SK-N-SH (cell line): ENCODE measurements around the gene AGAP1. TPM values are rescaled to one million over a fixed set of nuclear protein-coding genes. Genes with fewer than 3 reads are reported as not detected.

ENCODE experiments used
- CTCF ChIA-PET: fragments of 300-600, 350-600 bp; formaldehyde crosslinking; extraction: SDS; loops from one replicate; lab custom pipeline; 2021; lab: Yijun Ruan, JAX
- POLR2A ChIA-PET: fragments of 350-600 bp; sonication (Branson Sonifier 250); formaldehyde crosslinking; extraction: SDS; loops from one replicate; lab custom pipeline; 2020; ENCODE audit warnings: antibody characterized with exemption, inconsistent platforms; lab: Yijun Ruan, JAX
- DNase-seq: peaks from one replicate; pipeline ENCODE4 v3.0.0; 2012
- H2AFZ ChIP-seq: fragments of 200-600 bp; sonication (generic); 2 replicates; pipeline ENCODE4 v1.8.1; 2016; ENCODE audit warnings: antibody characterized with exemption, mild to moderate bottlenecking, low read depth
- H3F3A ChIP-seq: fragments of 200-600 bp; sonication (generic); replicated peaks from 2 replicates; pipeline ENCODE3; 2016; ENCODE audit warnings: antibody characterized with exemption, mild to moderate bottlenecking; ENCODE audit not compliant: insufficient read depth
- H3K27ac ChIP-seq, 2 experiments: fragments of 200-500 bp in 1 of 2; fragments of 200-600 bp in 1 of 2; sonication (Bioruptor generic) in 1 of 2; sonication (generic), shearing (Covaris generic) in 1 of 2; 2 replicates each; pipeline versions ENCODE4 v1.5.1 to v1.6.1; 2014 to 2016; ENCODE audit warnings: low read depth in 2 of 2, inconsistent platforms in 1 of 2, low read length in 1 of 2, mild to moderate bottlenecking in 1 of 2, mixed read lengths in 1 of 2
- H3K27me3 ChIP-seq: fragments of 200-600 bp; sonication (generic), shearing (Covaris generic); 2 replicates; pipeline ENCODE4 v1.6.1; 2016; ENCODE audit warnings: mixed run types; ENCODE audit not compliant: insufficient read depth
- H3K36me3 ChIP-seq, 2 experiments: fragments of 200-500 bp in 1 of 2; fragments of 200-600 bp in 1 of 2; sonication (Bioruptor generic) in 1 of 2; sonication (generic) in 1 of 2; replicated peaks in 1 of 2; 2 replicates each; pipeline versions ENCODE3 to v1.5.1; 2014 to 2016; ENCODE audit warnings: low read length in 1 of 2, mild to moderate bottlenecking in 1 of 2; ENCODE audit not compliant: insufficient read depth in 2 of 2, control insufficient read depth in 1 of 2
- H3K4me1 ChIP-seq, 2 experiments: fragments of 200-500 bp in 1 of 2; fragments of 200-600 bp in 1 of 2; sonication (Bioruptor generic) in 1 of 2; sonication (generic), shearing (Covaris generic) in 1 of 2; 2 replicates each; pipeline versions ENCODE4 v1.5.1 to v1.6.1; 2014 to 2016; ENCODE audit warnings: low read depth in 1 of 2, low read length in 1 of 2, mixed run types in 1 of 2; ENCODE audit not compliant: insufficient read depth in 2 of 2, control insufficient read depth in 1 of 2
- H3K4me2 ChIP-seq: fragments of 200-600 bp; sonication (generic), shearing (Covaris generic); 2 replicates; pipeline ENCODE4 v1.6.1; 2017; ENCODE audit warnings: mixed run types
- H3K4me3 ChIP-seq, 2 experiments: fragments of 200-500 bp in 1 of 2; fragments of 200-600 bp in 1 of 2; sonication (Bioruptor generic) in 1 of 2; sonication (generic), shearing (Covaris generic) in 1 of 2; 2 replicates each; pipeline versions ENCODE4 v1.5.1 to v1.8.1; 2014 to 2016; ENCODE audit warnings: low read depth in 2 of 2, inconsistent platforms in 1 of 2, low read length in 1 of 2, mild to moderate bottlenecking in 1 of 2, mixed read lengths in 1 of 2, moderate library complexity in 1 of 2
- H3K79me2 ChIP-seq: fragments of 200-600 bp; sonication (generic); 2 replicates; pipeline ENCODE4 v1.8.1; 2017; ENCODE audit warnings: mild to moderate bottlenecking; ENCODE audit not compliant: insufficient read depth
- H3K9ac ChIP-seq: fragments of 200-600 bp; sonication (generic); 2 replicates; pipeline ENCODE4 v1.6.1; 2017; ENCODE audit warnings: mixed run types
- H3K9me2 ChIP-seq: fragments of 200-600 bp; sonication (generic); 2 replicates; pipeline ENCODE4 v1.6.1; 2017; ENCODE audit warnings: mixed run types
- H3K9me3 ChIP-seq: fragments of 200-600 bp; sonication (generic); 2 replicates; pipeline ENCODE4 v1.6.1; 2017; ENCODE audit warnings: mixed run types, mild to moderate bottlenecking, moderate library complexity
- H4K20me1 ChIP-seq: fragments of 200-600 bp; sonication (generic); 2 replicates; pipeline ENCODE4 v1.6.1; 2017; ENCODE audit warnings: mild to moderate bottlenecking, mixed run types; ENCODE audit not compliant: insufficient read depth
- CHD2 ChIP-seq: fragments of 150-350 bp; IDR thresholded peaks from 2 replicates; pipeline ENCODE4 v1.6.1; 2018; ENCODE audit warnings: low read length; ENCODE audit not compliant: partially characterized antibody
- EP300 ChIP-seq, 2 experiments: IDR thresholded peaks; 2 replicates each; pipeline versions ENCODE4 v1.4.0 to v1.6.1; 2012; ENCODE audit warnings: borderline replicate concordance in 1 of 2, low read depth in 1 of 2, low read length in 1 of 2
- FOSL2 ChIP-seq: IDR thresholded peaks from 2 replicates; pipeline ENCODE4 v1.4.0; 2012; ENCODE audit warnings: low read depth, mild to moderate bottlenecking, moderate library complexity, borderline replicate concordance
- GABPA ChIP-seq: IDR thresholded peaks from 2 replicates; pipeline ENCODE4 v1.4.0; 2012; ENCODE audit warnings: low read depth, mild to moderate bottlenecking
- GATA2 ChIP-seq: sonication (generic); formaldehyde crosslinking; IDR thresholded peaks from 2 replicates; pipeline ENCODE4 v1.5.0; 2020; ENCODE audit warnings: mild to moderate bottlenecking, missing genetic modification reagents
- JUND ChIP-seq: IDR thresholded peaks from 2 replicates; pipeline ENCODE4 v1.4.0; 2012
- MXI1 ChIP-seq: IDR thresholded peaks from 2 replicates; pipeline ENCODE4 v1.6.1; 2012; ENCODE audit warnings: mild to moderate bottlenecking, low read depth, low read length, improper control_type of control experiment
- NFIC ChIP-seq: IDR thresholded peaks from 2 replicates; pipeline ENCODE4 v1.4.0; 2012; ENCODE audit warnings: borderline replicate concordance
- RAD21 ChIP-seq: IDR thresholded peaks from 2 replicates; pipeline ENCODE4 v1.6.1; 2012; ENCODE audit warnings: mild to moderate bottlenecking, low read length
- RCOR1 ChIP-seq: fragments of 150-350 bp; IDR thresholded peaks from 2 replicates; pipeline ENCODE4 v1.6.1; 2017; ENCODE audit warnings: antibody characterized with exemption, low read length
- SMC3 ChIP-seq: IDR thresholded peaks from 2 replicates; pipeline ENCODE4 v1.6.1; 2012; ENCODE audit warnings: low read depth, low read length, improper control_type of control experiment
- TCF12 ChIP-seq: IDR thresholded peaks from 2 replicates; pipeline ENCODE4 v1.4.0; 2012
- TEAD4 ChIP-seq: IDR thresholded peaks from 2 replicates; pipeline ENCODE4 v1.4.0; 2012; ENCODE audit warnings: mild to moderate bottlenecking, borderline replicate concordance; ENCODE audit not compliant: insufficient read depth
- WGBS: methylation state at CpG from one replicate; pipeline ENCODE4 v1.1.6; 2017; ENCODE audit warnings: low lambda C conversion rate; 5-methylcytosine and 5-hydroxymethylcytosine counted together
- polyA plus RNA-seq, 3 experiments: library from polyadenylated mRNA; depleted of rRNA; stranded (reverse); fragments of >200 nt; gene quantifications; 2 replicates each; pipeline ENCODE4 v1.2.3, GENCODE V29; 2012
- TF ChIP-seq, protein P1 (sequence below): fragments of 200-600 bp; sonication (generic); IDR thresholded peaks from 2 replicates; pipeline ENCODE4 v1.6.1; 2017; ENCODE audit warnings: antibody characterized with exemption, mild to moderate bottlenecking, moderate library complexity
- TF ChIP-seq, protein P2 (sequence below): IDR thresholded peaks from 2 replicates; pipeline ENCODE4; 2012

AGAP1 gene
- polyA plus RNA-seq, 1 of the 3 experiments (the other 2 are of a cell fraction) = 8.8 TPM

DNA sequence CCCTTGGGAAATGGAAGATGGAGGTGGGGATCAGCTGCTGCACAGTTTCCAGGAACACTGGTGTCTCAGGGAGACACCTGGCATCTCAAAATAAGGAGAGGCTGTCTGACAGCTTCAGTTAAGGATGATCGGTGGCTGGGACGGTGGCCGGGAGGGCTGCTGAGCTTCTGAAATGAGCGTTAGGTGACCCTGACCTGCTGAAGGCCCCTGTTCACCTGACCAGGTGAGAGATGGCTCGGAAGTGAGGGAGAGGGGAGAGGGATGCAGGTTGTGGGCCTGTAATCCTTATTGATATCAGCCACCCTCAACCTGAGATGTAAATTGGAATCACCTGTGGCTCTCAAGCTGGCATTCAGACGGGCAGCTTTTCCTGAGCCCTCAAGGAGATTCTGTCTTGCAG is 99.0 kb downstream of the AGAP1 start:
- ChIA-PET POLR2A (no interaction called here), CTCF (interaction anchor here (0.8 to 11.1 kb wide), 22 partner anchors 9 to 476 kb away, joined by 3 to 301 read pairs (median 8); no protein-coding TSS in a partner anchor)
- H3K4me1 ChIP-seq = no peaks in the 10 kb centered on the region; a peak in 1 of 4 replicates
- H3K9me3 ChIP-seq = no peaks in the 10 kb centered on the region
- H3K27ac ChIP-seq = no peak overlapping the region
- DNase-seq = no peak
- H3K9ac ChIP-seq = no peak overlapping the region
- H3K79me2 ChIP-seq = 0 out of 2 replicates have a peak, but pooled peaks cover 3% of the 10 kb centered on the region
- WGBS = 97% methylated on average over 5 of the region's 6 CpGs
- no peaks in the 10 kb centered on the region for H3F3A ChIP-seq
- no peak overlapping the region for H2AFZ ChIP-seq
- H3K9me2 ChIP-seq = no peaks in the 10 kb centered on the region
- no peak overlapping the region for H3K4me2 ChIP-seq
- H3K27me3 ChIP-seq = no peaks in the 10 kb centered on the region
- no peak overlapping the region for H3K4me3 ChIP-seq
- H4K20me1 ChIP-seq = peaks cover 27% of the 10 kb centered on the region
- TF ChIP-seq JUND (no peak), GATA2 (no peak), GABPA (no peak), MXI1 (no peak)
- TF ChIP-seq, all 33 proteins: peak for 0
- H3K36me3 ChIP-seq = no peaks in the 10 kb centered on the region

DNA sequence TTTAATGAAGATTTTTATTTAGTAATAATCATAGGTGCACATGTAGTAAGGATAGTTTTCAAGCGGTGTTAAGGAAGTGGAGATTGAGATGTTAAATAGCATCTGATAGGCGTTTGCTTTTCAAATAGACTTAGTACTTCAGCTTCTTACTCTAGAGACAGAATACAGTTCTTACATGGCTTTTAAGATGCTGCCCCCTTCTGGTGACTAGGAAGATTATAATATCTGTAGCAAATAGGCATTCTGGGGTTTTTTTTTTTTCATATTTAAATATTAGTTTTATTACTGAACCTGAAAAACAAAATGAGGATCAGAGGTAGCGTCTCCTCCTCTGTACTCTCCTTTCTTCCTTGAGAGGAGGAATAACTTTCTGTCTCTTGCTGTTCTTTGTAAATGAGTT is 100.2 kb downstream of the AGAP1 start:
- no peak for TF ChIP-seq NFIC
- TF ChIP-seq, protein P1, sequence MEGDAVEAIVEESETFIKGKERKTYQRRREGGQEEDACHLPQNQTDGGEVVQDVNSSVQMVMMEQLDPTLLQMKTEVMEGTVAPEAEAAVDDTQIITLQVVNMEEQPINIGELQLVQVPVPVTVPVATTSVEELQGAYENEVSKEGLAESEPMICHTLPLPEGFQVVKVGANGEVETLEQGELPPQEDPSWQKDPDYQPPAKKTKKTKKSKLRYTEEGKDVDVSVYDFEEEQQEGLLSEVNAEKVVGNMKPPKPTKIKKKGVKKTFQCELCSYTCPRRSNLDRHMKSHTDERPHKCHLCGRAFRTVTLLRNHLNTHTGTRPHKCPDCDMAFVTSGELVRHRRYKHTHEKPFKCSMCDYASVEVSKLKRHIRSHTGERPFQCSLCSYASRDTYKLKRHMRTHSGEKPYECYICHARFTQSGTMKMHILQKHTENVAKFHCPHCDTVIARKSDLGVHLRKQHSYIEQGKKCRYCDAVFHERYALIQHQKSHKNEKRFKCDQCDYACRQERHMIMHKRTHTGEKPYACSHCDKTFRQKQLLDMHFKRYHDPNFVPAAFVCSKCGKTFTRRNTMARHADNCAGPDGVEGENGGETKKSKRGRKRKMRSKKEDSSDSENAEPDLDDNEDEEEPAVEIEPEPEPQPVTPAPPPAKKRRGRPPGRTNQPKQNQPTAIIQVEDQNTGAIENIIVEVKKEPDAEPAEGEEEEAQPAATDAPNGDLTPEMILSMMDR = peak; percentile 82
- no peak for TF ChIP-seq TEAD4
- peak; percentile 88 for TF ChIP-seq RAD21
- no peak for TF ChIP-seq EP300 (IDR thresholded peaks at IDR 0.05; ENCODE audit: borderline replicate concordance in 1 of 2, low read depth in 1 of 2, low read length in 1 of 2)
- no peak for TF ChIP-seq CHD2
- peak; percentile 59 for TF ChIP-seq SMC3
- TF ChIP-seq FOSL2 = no peak
- TF ChIP-seq, protein P2, sequence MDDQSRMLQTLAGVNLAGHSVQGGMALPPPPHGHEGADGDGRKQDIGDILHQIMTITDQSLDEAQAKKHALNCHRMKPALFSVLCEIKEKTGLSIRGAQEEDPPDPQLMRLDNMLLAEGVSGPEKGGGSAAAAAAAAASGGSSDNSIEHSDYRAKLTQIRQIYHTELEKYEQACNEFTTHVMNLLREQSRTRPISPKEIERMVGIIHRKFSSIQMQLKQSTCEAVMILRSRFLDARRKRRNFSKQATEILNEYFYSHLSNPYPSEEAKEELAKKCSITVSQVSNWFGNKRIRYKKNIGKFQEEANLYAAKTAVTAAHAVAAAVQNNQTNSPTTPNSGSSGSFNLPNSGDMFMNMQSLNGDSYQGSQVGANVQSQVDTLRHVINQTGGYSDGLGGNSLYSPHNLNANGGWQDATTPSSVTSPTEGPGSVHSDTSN = no peak
- TF ChIP-seq RCOR1 = no peak
- TF ChIP-seq TCF12 = no peak
- H3K9ac ChIP-seq = no peak overlapping the region
- H3K9me2 ChIP-seq = no peaks in the 10 kb centered on the region
- no peak overlapping the region; a peak in 1 of 4 replicates for H3K4me3 ChIP-seq
- DNase-seq = peak; percentile 61
- H3K79me2 ChIP-seq = peaks cover 7% of the 10 kb centered on the region; the same call in 1 of the 2 replicates
- H3K36me3 ChIP-seq = no peaks in the 10 kb centered on the region
- WGBS = 2% methylated on average over 3 of the region's 3 CpGs
- H3K4me2 ChIP-seq = no peak overlapping the region
- no peak overlapping the region for H3K27ac ChIP-seq
- H3K27me3 ChIP-seq = no peaks in the 10 kb centered on the region
- no peak overlapping the region for H2AFZ ChIP-seq
- POLR2A ChIA-PET = no interaction called here
- H3K4me1 ChIP-seq = no peaks in the 10 kb centered on the region; a peak in 1 of 4 replicates
- H3F3A ChIP-seq = no peaks in the 10 kb centered on the region
- no peaks in the 10 kb centered on the region for H3K9me3 ChIP-seq
- CTCF ChIA-PET = interaction anchor here (0.5 to 11.1 kb wide), 56 partner anchors 8 to 1049 kb away, joined by 3 to 301 read pairs (median 5); no protein-coding TSS in a partner anchor
- H4K20me1 ChIP-seq = peaks cover 27% of the 10 kb centered on the region
